ENCODE data around the gene TRABD2A.
A peak's percentile ranks its signal among the peaks of the same experiment; 100 is the strongest.

Gene TRABD2A

DNA sequence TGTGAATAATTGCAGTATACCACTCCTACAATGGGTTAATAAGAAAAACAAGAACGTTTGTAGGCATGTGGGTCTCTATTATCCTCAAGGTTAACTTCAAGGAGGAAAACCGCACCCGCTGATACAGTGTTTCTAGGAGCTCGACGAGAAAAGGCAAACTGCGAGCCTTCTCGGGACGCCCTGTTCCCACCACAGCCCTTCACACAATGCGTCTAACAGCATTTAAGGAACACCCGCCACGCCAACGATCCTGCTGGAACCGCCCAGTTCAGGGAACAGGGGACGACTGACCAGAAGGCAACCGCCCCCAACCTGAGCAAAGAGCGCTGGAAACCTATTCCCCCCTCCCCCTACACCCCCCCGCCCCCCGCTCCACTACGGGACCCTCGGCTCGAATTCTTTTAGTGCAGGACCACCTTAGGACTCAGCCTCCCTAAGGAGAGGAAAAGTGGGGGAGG is 23.9 kb upstream of the TRABD2A start:
- no peak for DNase-seq (ENCODE audit: low read depth in 2 of 2)

DNA sequence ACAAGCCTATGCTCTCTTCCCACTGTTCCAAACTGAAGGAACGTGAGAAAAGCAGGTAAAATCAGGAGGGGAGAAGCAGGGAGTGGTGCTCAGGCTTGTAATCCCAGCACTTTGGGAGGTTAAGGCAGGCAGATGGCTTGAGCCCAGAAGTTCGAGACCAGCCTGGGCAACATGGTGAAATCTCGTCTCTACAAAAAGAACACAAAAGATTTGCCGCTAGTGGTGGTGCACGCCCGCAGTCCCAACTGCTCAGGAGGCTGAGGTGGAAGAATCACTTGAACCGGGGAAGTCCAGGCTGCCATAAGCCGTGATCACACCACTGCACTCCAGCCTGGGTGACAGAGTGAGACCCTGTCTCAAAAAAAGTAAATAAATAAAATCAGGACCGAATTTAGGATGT is 23.3 kb upstream of the TRABD2A start:
- no peak for DNase-seq (ENCODE audit: low read depth in 2 of 2)

DNA sequence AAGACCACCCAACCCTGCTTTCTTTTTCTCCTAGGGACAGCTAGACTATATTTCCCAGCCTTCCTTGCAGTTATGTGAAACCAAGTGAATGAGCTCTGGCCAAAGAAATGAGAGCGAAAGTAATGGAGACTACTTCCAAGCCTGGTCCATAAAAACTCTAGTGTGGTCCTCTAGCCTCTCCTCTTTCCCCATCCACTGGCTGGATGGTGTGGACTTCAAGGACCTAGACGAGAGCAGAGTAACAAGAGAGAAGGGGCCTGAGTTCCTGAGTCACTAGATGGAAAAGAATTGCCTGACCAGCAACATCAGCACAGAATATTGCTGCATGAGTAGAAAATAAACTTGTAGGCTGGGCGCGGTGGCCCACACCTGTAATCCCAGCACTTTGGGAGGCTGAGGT is 21.6 kb upstream of the TRABD2A start:
- DNase-seq (ENCODE audit: low read depth in 2 of 2) = no peak

- DNase-seq (ENCODE audit: low read depth in 2 of 2) = no peak
These were observed 20.8 kb upstream of the TRABD2A start for GRCh38 chr2:84901593-84902120.

DNA sequence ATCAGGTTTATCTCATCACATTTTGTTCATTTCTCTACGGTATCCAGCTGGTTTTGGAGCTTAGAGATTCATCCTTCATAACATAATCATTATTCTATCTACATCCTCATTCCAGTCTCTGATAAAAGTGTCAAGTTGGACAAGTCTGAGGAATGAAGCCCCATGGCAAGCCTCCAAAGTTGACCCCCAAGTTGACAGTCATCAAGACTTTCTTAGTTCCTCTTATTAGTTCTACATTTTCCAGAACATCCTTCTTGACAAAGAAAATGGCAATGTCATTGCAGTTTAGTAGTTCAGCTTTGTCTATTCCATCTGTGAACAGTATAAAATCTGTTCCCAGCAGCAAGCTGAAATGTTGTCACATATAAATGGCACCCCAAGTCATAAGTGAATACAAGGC is 20.1 kb upstream of the TRABD2A start:
- no peak for DNase-seq (ENCODE audit: low read depth in 2 of 2)

- no peak for DNase-seq (ENCODE audit: low read depth in 2 of 2)
These were observed 18.7 kb upstream of the TRABD2A start for GRCh38 chr2:84899304-84900204.

DNA sequence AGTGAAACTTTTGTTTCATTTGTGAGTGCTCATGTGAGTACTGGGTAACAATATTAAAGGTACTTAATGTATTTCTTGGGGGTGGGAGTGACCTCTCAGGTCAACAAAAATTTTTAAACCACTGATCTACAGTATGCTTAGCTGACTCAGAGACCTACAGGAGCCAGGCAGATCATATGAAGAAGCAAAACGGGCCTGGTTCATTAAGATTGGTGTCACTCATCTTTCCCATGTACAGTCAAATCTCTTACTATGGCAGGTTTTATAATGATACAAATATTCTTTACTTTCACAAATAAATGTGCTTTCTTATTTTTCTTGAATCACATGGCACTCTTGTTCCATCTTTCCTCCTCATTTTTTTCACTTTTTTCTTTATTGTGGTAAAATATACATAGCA is 16.9 kb upstream of the TRABD2A start:
- DNase-seq (ENCODE audit: low read depth in 2 of 2) = no peak

GRCh38 chr2:84896567-84896966 is 15.7 kb upstream of the TRABD2A start:
- no peak for DNase-seq (ENCODE audit: low read depth in 2 of 2)

DNA sequence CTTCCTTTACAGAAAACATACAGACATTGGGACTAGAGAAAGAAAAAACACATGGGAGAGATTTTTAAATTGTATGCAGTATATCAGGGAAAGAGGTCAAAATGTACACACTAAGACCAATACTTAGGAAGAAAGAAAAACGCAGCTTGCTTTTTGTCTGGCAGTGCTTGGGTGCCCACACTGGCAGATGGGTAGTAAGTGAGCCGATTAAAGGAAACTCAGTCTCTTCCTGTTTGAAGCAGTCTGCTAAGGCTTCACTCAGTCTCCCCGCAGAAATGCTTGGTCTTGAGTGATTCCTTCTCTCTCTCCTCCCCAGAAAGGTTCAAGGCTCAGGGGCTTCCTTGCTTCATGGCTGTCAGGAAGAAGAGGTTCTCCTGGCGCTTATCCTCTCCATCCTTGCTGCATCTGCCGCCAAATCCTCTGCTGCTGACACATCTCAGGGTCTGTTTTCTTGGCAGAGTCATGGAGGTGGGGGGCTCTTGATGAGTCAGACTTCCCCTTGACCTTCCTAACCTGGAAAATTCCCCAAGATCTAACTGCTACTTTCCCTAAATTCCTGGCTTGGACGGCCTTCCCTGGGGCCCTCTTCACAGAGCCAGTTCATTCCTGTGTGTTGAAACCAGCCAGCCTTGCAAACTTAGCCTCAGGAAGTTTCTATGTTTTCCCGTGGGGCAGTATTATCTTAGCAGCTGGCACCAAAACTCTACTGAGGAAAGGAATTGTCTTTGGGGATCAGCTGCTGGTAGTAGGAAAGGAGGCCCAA is 14.1 kb upstream of the TRABD2A start:
- DNase-seq (ENCODE audit: low read depth in 2 of 2) = no peak

DNA sequence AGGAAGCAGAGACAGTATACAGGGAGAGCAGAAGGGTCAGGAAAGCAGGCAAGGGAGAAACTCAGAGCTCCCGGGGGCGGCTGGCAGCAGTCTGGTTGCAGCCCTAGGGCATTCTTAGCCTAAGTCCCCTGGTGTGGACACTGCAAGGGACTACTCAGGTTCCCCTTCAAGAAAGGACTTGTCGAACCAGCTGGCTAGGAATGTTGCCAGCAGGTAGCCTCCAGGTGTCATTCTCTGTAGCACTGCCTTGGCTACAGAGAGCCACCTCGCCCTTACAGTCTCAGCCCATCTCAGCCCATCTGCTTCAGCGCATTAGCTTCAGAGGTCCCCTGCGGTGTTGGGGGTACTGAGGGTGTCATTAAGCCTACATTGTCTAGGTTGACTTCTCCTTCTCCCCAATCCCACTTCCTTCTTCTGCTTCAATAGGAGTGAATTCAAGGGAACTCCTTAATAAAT is 13.3 kb upstream of the TRABD2A start:
- no peak for DNase-seq (ENCODE audit: low read depth in 2 of 2)

GRCh38 chr2:84891355-84892010 is 10.6 kb upstream of the TRABD2A start:
- no peak for DNase-seq (ENCODE audit: low read depth in 2 of 2)

DNA sequence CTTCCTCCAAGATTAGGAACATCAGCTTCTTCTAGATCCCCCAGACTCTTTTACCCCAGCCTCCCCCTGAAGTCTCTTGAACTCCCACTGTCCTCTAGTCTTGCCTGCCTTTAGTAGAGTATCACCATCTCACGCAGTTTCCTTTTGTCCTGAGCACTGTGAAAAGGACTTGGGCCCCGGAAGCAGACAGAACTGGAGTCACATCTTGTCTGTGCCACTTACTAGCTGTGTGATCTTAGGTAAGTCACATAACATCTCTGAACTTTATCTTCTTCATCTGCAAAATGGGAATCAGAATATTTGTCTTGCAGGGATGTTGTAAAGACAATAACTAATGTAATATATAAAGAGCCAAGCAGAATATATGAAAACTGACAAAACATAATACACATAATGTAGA is 8.4 kb upstream of the TRABD2A start:
- no peak for DNase-seq (ENCODE audit: low read depth in 2 of 2)

GRCh38 chr2:84888401-84889276 is 7.8 kb upstream of the TRABD2A start:
- peak in 1 of 2 donors; percentile 23 for DNase-seq (ENCODE audit: low read depth in 2 of 2)

- DNase-seq (ENCODE audit: low read depth in 2 of 2) = no peak
These were observed 5.9 kb upstream of the TRABD2A start for GRCh38 chr2:84886791-84887190.

GRCh38 chr2:84885111-84885510 is 4.2 kb upstream of the TRABD2A start:
- no peak for DNase-seq (ENCODE audit: low read depth in 2 of 2)

DNA sequence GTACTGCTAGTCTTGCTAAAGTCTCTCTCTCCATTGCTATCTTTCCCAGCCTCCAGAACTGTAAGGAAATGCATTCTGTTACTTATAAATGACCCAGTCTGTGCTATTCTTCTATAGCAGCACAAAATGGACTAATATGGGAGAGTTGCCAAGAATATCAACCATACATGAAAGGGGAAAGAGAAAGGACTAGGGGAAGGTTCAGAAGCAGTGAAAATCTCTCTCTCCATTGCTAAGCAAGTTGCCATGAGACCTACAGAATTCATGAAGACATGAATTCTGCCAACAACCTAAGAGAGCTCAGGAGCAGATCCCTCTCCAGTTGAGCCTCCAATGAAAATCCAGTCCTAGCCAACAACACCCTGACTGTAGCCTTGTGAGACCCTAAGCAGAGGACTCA is 3.6 kb upstream of the TRABD2A start:
- no peak for DNase-seq (ENCODE audit: low read depth in 2 of 2)

GRCh38 chr2:84882775-84883550 is 2.1 kb upstream of the TRABD2A start:
- no peak for DNase-seq (ENCODE audit: low read depth in 2 of 2)

DNA sequence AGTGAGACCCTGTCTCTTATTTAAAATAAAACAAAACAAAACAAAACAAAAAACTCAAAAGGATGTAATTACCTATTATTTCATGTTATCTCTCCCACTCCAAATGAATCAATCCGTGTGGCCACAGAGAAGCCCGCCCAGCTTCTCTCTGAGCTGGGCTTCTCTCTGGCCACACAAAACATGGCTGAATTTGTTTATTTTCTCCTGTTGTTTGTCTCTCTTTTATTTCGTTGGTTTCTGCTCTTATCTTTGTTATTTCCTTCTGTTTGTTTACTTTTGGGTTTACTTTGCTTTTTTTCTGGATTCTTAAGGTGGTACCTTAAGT is 1.5 kb upstream of the TRABD2A start:
- DNase-seq (ENCODE audit: low read depth in 2 of 2) = no peak

- peak; percentile 74 to 80 for DNase-seq (ENCODE audit: low read depth in 2 of 2)
These were observed 913 bp upstream of the TRABD2A start for GRCh38 chr2:84881581-84882413.

DNA sequence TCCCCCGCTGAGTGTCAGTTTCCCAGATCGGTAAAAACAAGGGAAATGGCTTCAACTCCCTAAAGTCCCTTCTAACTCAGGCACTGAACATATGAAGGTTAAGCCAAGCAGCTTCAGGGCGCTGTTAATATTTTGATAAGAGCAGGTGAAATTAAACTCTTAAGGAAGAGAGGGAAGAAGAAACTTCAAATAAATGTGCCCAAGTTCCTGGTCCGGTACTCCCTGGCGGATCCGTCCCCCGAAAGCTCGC is 564 bp downstream of the TRABD2A start:
- no peak for DNase-seq (ENCODE audit: low read depth in 2 of 2)
